ENCODE results near the gene C22orf39.

Gene C22orf39

DNA sequence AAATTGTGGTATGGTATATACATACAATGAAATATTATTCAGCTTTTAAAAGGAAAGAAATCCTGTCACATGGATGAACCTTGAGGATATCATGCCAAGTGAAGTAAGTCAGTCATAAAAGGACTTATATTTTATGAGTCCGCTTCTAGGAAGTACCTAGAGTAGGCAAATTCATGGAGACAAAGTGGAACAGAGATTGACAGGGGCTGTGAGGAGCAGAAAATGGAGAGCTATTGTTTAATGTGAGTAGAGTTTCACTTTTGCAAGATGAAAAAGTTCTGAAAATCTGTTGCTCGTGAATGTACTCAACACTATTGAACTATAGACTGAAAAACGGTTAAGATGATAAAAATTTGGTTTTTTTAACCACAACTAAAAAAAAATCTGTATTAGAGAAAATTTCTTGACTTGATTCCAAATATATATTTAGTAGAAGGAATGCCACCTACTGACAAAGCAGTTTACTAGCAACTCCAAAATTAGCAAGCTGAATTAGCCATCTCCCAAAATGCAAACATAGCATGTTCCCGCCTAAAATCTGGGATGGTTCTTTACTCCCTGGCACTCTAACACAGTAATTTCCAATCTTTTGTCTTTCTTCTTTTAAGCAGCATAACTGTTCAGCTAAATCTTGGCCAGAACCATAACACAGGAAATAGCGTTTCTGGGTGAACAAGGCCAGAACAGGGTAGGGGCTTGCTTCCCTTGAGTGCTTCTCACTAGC lies 30.0 kb upstream of the C22orf39 start:
- no peak for DNase-seq (ENCODE audit: low spot score)

DNA sequence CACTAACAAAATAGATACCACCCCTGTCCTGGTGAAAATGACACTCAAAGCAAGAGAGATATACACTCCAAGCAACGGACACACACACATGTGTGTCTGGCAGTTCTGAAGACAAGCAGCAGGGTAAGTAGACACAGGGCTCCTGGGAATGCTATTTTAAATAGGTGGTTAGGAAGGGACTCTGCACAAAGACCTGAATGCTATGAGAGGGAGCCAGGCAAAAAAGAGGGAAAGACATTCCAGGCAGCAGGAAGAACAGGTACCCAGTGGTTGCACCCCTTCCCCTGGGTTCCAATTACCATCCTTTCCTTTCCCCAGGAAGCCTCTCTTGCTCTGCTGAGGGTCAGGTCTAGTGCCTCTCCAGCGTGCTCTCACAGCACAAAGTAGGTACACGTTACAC lies 28.5 kb upstream of the C22orf39 start:
- no peak for DNase-seq (ENCODE audit: low spot score)

DNA sequence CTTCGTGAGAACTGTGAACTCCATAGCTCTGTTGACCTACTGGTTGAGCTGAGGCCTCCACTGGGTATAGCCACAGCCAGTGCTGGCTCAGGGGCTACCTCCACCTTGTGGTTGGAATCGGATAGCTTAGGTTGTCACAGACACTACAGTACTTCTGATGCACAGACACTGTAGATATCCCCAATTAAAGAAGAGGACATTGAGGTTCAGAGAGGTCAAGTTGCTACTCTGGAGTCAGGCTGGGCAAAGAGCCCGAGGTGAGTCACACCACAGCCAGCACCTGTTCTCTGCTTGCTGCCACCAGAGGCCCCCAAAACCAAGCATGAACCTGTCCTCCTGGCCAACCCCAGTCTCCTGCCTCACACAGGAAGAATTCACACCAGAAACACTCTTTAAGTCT lies 26.1 kb upstream of the C22orf39 start:
- DNase-seq (ENCODE audit: low spot score), result no peak

DNA sequence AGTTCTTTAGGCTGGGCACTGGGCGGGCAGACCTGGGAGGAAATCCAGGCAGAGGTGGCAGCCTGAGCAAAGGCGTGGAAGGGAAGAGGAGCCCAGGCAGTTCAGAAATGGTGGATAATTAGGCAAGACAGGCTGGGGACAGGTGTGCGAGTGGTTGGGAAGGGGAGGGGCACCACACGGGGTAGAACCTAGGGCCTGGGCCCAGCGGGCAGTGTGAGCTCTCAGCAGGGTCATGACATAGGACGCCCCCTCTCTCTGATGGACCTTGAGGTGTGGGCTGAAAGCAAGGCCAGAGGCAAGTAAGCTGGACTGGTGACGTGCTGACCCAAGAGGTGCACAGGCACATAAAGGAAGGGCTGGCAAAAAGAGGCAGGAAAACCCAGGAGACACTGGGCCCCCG lies 24.7 kb upstream of the C22orf39 start:
- DNase-seq (ENCODE audit: low spot score), result no peak

DNA sequence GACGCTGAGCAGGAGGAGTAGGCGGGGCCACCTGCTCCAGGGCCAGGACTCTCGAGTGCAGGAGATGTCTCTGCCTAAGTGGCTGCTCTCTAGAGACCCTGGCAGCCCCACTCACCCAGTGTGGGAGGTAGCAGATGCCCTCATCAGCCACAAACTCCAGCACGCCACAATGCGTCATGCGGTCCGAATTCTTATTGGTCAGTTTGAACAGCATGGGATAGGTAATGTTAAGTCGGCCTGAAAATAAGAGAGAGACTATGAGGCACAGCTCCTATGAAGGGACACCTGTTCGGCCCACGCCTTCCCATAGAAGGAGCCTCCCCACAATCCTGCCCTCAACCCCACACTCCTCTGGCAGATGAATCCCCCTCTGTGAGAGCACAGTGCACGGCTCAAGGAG lies 24.1 kb upstream of the C22orf39 start:
- no peak for DNase-seq (ENCODE audit: low spot score)

DNA sequence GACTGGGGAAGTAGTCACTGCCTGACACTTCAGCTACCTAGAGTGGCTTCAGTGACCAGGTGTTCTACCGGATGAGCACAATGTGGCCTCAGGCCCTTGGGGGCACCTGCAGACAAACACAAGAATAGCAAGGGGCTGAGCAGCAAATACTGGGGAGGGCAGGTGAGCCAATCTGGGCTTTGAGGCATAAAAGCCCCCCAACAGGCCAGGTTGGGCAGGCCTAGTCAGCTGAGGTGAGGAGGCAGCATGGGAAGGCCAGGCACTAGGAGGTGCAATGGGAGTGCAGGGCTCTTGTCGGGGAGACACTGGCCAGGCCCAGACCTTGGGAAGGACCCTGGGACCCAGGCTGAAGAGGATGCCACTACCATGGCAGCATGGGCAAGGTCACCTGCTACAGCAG lies 22.5 kb upstream of the C22orf39 start:
- DNase-seq (ENCODE audit: low spot score), result no peak

DNA sequence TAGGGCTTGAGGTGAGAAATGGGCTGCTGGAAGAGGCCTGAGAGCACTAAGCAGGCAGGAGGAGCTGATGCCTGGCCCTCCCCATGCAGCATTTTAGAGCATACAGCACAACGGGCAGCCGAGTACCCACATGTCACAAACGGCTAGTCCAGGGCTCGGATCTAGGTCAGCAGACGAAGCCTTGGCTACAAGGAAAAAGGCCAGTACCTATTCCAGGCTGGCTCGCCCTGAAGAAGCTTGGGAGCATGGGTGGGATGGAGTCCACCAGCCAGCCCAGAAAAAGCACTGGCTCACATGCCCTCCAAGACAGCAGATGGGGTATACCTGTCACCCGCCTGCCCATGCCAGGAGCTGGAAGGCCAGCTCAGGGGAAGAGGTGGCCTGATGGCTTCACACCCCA lies 21.9 kb upstream of the C22orf39 start:
- DNase-seq (ENCODE audit: low spot score), result no peak

DNA sequence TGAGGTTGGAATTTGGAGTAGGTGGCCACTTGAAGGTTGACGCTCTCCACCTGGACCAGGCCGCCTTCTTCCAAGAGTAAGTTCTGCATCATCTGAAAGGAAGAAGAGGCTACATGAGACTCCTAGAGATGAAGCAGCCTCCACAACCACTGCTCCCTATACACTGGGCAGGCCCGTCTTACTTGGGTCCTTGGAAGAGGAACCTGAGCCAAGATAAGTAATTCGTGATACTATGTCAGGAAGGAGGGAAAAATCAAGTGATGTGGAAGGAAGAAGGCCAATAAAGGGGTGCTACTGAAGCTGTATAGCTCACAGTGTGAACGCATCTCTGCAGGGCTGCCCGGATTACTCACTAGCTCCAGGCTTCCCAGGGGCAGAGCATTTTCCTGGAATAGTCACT lies 20.4 kb upstream of the C22orf39 start:
- DNase-seq (ENCODE audit: low spot score), result no peak

DNA sequence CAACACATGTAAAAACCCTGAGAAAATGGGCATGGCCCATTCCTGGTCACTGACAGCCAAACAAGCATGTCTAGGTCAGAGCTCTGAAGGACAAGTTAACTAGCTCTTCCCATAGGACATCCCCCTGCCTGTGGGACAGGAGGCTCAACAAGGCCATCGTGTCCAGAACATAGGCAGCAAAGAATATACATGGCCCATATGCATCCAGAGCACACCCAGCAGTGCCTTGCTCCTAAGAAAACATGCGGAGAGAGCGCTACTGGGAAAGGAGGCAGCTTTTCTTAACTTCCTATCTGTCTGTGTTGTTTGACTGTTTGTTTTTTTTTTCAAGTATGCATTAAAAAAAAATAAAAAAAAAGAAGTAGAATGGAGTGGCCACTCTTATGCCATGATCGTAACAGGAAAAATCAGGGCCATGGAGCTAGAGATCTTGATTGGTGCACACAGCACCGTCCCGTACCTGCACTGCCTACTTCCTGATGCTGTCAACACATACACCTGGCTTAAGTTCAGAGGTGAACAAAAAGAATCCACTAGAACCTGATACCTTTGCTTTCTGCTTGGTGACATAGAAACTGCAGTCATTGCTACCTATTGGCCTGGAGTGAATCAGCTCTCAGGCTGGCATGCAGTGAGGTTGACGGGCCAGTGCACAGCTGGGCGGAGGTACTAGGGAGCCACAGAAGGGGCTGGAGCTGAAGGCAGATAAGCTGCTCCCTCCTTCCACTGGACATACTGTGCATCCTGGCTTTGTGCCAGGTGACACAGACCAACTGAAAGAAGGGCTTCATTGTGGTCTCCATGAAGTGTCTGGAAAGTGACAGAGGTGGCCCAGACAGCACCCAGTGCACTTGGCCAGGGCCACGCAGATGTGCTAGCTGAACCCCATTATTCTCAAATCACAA lies 19.6 kb upstream of the C22orf39 start:
- no peak for DNase-seq (ENCODE audit: low spot score)

DNA sequence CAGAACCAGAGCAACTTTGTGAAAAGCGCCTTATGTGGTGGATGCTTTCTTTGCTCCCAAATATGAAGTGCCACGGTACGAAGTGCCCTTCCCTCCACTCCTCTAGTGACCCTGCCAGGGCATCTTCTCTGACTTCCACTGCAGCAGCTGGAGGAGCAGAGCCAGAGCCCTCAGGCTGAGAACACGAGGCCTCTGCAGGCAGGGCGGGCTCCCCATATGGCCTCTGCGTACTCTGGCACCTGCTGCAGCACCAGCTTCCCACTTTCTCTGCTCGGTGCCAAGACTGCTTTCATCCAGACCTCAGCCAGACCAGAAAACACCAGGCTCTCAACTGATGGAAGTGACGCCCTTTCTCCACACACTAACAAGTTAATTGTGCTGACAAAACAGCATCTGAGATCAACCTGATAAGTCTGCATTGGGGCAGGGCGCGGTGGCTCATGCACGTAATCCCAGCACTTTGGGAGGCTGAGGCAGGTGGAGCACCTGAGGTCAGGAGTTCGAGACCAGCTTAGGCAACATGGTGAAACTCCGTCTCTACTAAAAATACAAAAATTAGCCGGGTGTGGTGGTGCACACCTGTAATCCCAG lies 18.7 kb upstream of the C22orf39 start:
- no peak for DNase-seq (ENCODE audit: low spot score)

DNA sequence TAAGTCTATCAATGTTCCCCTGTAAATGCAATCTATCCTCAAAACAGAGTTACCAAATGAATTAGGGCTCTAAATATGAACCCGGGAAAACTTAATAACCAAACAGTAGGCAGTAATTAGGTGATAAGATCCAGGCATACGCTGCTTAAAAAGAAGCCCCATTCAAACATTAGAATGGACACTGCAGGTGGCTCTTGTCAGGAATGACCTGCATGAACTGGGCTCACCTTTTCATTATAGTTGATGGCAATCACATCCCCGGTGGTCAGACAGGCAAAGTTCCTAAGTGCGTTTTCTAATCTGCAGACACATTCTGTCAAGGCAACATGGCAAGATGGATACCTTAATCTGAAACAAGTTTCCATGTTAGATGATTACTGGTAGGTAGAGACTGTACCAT lies 17.5 kb upstream of the C22orf39 start:
- no peak for DNase-seq (ENCODE audit: low spot score)

DNA sequence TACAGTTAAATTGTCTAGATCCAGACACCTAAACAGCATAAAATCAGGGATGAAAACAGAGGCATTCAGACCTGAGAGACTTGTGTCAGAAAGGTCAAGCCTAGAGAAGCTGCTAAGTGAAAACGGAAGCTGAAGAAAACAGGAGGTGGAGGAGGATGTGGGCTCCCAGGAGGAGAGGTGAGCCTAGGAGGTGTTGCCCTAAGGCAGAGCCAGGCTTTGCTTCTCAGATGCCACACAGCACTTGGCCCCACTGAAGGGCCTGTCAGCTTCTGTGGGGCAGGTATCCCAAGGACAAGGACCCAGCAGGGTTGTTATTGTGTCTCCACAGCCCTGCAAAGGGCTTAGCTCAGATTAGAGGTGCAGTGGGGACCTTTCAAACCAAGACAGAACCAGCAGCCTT lies 17.0 kb upstream of the C22orf39 start:
- no peak for DNase-seq (ENCODE audit: low spot score)

DNA sequence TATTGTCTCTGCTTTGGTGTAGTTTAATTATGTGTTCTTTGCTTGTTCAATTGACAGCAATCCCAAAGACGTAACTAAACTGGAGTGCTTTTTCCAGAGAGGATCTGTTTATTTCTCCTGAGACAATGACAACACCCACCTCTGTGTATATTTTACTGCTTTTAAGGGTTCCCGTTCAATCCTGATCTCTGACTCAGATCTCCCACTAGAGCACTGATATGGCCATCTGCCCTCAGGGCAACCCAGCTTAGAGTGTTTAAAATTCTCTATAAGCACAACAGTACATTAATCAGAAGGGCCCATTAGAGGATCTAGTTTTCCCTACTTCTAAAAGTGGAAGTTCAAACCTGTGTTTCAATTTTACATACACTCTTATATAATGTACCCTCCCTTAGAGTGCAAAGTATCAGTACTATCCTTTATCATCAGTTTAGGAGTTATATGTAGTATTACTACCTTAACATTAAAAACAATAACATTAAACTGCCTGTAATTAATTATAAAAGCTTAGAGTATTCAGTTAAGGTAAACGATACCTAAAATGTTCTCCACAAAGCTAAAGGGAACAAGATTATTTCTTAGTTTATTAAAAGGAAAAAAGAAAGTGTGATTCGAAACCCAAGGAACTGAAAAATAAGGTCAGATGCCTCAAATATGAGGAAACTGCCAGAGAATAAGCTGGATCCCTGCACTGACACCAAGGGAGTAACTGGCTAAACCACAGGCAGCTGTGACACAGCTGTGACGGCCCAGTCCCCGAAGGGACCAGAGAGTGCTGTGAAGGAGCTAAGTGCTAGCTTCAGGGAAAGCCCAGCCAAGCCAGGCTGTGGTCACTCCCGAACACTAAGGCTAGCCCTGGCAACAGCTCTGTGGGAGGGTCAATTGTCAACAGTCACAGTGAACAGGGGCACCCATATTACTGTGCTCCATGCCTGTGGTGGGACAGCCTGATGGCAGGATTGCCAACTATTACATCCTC lies 16.3 kb upstream of the C22orf39 start:
- no peak for DNase-seq (ENCODE audit: low spot score)

DNA sequence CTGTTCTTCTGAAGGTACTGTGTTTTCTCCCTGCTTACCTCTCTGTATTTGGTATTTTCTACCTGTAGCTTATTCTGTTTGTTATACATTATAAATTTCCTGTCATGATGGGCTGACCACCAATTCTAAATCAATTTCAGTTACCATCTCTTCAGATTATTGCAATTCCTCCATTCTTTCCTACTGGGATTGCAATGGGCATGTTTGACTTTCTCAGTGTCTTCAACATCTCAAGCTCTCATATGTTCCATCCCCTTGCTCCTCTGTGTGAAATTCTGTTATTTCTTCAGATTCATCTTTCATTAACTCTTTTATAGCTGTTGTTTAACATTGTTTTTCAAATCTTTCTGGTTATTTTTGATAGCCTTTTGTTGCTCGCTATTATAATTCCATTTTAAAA lies 15.5 kb upstream of the C22orf39 start:
- no peak for DNase-seq (ENCODE audit: low spot score)

DNA sequence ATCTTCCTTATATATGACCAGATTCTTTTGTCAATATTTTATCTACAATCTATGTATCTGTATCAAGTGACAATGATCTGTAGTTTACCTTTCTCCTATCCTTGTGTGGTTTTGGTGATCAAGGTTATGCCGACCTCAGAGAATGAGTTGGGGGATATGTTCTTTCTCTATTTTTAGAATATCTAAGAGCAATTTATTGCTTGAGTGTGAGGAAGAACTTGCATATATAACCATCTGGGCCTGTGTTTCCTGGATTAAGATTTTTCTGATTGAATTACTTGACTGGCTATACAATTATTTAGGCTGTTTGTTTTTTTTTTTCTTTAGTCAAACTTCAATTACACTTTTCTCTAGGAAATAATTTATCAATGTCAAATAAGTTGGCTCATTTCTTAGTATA lies 14.0 kb upstream of the C22orf39 start:
- DNase-seq (ENCODE audit: low spot score), result no peak

DNA sequence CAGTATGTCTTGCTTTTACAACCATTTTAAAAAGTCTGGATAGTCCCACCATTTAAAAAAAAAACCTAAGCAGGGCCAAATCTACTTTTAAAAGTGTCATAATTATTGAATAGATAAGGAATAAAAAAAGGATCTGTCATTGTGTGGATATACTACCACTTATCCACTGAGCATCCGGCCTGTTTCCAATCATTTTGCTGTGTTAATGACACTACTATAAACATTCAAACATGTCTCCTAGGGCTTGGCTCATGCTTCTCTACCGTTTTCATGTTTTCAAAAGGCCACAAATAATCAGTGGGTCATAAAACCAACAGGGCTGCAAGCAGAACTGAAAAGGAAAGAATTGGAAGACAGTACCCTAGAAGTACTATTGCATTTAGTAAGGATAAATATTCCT lies 12.5 kb upstream of the C22orf39 start:
- no peak for DNase-seq (ENCODE audit: low spot score)

DNA sequence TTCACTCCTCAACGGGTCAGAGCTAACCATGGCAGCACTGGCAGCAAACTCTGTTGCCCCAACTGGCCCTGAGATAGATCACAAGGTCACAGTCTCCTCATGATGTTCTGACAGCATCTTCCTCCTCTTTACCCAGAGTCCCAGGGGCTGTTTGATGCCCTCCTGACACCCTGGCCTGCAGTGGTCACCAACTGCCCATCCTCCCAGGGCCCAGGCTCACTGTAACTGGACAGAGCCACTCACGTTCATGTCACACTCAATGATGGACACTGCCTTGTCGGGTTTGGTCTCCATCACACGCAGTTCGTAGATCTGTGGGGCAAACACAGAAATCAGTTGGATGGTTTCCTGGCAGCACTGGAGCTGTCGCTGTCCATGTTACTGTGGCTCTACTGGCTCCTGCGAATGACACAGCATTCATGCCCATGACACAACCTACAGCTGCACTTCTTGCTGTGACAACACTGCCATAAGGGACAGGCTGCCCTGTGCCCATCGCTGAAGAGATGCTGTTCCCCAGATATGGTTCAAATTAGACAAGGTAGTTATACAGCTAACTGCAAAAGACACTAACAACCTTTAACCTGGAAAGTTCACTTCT lies 10.4 kb upstream of the C22orf39 start:
- DNase-seq (ENCODE audit: low spot score), result no peak

DNA sequence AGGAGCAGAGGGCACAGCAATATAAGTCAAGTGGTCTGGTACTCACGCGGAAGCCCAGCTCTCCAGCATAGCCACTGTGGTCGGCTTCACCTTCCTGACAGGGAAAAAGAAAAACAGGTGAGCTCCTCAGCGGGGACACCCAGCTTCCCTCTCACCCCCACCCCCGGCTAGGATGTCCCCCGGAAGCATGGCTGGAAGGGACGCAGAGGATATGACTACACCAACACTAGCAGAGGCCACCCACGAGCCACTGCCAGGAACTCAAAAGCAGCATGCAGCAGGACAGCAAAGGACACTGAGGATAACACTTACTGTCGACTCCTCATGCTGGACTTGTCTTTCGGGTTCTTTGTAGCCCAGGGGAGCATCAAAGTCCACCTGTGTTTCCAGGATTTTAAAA lies 9.0 kb upstream of the C22orf39 start:
- DNase-seq (ENCODE audit: low spot score), result no peak

DNA sequence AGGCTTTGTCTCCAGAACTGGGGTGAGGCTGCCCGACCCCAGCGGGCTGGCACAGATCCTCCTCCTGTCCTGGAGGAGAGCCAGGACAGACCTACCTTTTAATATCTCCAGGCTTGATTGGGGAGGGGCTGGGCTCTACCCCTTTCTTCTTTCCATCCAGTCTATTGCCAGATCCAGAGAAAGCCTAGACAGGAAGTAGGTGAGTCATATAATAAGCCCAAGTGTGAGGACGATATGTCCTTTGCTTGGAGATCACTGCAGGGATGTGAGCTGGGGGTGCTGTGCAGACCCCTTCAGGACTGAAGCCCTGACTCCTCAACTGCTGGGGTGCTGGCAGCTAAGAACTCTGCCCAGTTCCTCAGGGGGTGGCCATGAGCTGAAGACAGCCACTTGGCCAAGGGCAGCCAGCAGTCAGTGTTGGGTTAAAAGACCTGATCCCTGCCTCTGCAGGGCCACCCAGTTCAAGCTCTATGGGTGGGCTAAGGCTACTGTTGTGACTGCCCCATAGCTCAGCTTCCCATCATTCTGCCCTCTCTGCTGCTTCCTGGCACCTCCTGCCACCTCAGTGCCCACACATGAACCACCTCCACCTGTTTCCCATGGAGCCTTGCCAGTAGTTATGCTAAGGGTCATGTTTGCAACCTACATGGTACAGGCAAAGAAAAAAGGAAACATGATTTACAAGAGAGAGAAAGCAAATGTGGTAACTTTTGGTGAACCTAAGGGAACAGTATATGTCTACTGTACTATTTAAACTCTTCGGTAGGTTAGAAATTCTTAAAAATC lies 8.3 kb upstream of the C22orf39 start:
- DNase-seq (ENCODE audit: low spot score), result no peak

DNA sequence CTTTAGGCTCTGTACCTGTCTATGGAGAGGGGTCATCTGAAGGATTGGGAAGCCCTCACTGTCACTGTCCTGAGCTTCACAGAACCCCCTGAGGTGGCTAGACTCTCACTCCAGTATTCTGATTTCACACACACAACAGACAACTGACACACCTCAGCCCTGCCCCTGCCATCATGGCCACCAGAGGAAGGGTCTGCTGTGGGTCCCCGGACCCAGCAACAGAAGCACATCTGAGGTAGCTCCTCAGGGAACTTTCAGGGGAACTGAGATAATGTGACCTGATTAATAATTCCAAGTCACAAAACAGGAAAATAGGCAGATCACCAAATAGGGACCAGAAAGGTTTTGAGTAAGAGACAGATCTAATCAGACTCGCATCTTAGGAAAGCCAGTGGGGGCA lies 7.5 kb upstream of the C22orf39 start:
- DNase-seq (ENCODE audit: low spot score), result no peak

DNA sequence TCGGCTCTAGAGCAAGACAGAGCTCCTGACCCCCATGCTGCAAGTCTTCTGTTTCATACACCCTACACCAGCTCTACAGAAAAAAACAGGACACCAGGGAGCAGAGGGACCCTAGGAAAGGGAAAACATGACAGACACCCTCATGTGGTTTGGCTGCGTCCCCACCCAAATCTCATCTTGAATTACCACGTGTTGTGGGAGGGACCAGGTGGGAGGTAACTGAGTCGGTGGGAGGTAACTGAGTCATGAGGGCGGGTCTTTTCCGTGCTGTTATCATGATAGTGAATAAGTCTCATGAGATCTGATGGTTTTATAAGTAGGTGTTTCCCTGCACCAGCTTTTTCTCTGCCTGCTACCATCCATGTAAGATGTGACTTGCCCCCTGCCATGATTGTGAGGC lies 6.6 kb upstream of the C22orf39 start:
- no peak for DNase-seq (ENCODE audit: low spot score)

Data from ecto neural progenitor cell (in vitro differentiated cells).